ENCODE measurements around the gene HOTAIR. TPM values are rescaled to one million over a fixed set of nuclear protein-coding genes. Genes with fewer than 3 reads are reported as not detected.

The HOTAIR gene
- total RNA-seq, 2 experiments from 2014 or later, result not detected

DNA sequence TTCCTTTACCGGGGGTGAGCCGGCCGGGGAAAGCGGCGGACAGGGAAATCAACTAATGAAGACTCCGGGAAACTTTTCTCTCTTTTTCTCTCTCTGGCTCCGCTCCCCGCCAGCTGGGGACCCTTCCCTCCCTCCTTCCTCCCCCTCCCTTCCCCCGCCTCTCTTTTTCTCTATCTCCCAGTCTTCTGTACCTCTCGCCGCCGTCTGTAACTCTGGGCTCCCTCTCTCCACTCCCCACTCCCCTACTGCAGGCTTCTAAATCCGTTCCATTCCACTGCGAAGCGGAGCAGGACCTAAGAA, 8.7 kb downstream of the HOTAIR start:
- no peak for ATAC-seq (ENCODE audit: low read depth)
- no peak for DNase-seq
- peaks cover 2% of the 10 kb centered on the region for H3K36me3 Mint-ChIP-seq
- peak overlapping the region; percentile 29 for H3K4me3 Mint-ChIP-seq
- POLR2A ChIA-PET, result no interaction called here
- peak overlapping the region; percentile 55 for H3K27ac Mint-ChIP-seq
- H3K9me3 Mint-ChIP-seq, result no peaks in the 10 kb centered on the region
- H3K27me3 Mint-ChIP-seq, result peaks cover 94% of the 10 kb centered on the region
- H3K4me1 Mint-ChIP-seq, result peaks cover 14% of the 10 kb centered on the region

DNA sequence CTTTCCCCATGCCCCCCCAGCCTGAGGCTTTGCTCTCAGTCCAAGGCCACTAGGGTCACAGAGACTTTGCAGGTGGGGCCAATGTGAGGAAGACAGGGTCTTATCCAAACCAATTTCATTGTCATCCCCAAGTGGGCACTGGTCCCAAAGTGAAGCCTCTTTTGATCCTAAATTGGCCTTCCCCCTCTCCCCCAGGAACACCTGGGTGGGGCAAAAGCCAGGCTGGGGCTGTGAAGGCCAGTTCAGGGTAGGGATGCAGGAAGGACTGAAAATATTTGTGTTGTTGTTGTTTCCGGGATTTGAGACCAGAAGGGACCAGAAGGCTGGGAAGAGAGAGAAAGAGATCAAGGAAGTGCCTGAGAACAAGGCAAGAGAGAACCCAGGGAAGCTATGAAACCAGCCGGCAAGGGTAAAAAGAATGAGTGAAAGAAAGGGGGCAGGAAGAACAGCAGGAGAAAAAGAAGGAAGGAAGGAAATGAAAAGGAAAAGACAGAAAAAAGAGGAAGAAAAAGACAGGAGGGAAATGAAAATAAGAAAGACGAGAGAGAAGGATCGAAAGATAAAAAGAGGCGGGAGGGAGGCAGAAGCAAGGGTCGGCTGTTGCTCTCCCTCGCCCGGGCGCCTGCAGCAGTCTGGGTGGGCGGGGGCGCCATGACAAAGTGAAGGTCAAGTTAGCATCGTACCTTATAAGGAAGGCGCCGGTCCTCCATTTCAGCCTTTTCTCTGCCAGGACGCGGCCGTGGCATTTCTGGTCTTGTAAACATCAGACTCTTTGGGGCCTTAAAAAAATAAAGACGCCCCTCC, 9.3 kb downstream of the HOTAIR start:
- ATAC-seq (ENCODE audit: low read depth), result no peak
- Mint-ChIP-seq H3K9me3 (no peaks in the 10 kb centered on the region), H3K27ac (no peak overlapping the region), H3K27me3 (peaks cover 92% of the 10 kb centered on the region), H3K4me3 (peak overlapping the region; percentile 11), H3K4me1 (peaks cover 14% of the 10 kb centered on the region), H3K36me3 (peaks cover 2% of the 10 kb centered on the region)
- POLR2A ChIA-PET, result interaction anchor here (0.7 kb wide), 1 partner anchor 89 kb away, joined by 3 read pairs; no protein-coding TSS in a partner anchor
- DNase-seq, result no peak

DNA sequence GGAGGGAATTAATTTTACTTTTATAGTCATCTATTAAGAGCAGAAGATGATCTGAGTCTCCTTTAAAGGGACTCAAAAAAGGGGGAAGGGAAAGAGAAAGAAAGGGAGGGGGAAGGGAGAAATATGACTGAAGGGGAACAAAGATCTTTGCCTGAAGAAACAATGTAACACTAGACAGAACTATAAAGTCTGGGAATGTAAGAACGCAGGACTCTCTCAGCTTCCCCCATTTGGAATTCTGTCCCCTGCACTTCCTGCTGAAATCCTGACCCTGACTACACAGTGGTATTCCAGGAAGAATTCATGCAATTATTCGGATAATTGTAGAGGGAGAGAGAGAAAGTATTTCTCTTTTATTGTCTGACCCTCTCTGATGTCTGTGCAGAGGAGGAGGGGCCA, 10.4 kb downstream of the HOTAIR start:
- peaks cover 92% of the 10 kb centered on the region for H3K27me3 Mint-ChIP-seq
- ATAC-seq (ENCODE audit: low read depth) (no peak), DNase-seq (no peak)
- H3K27ac Mint-ChIP-seq, result no peak overlapping the region
- no peaks in the 10 kb centered on the region for H3K9me3 Mint-ChIP-seq
- peaks cover 2% of the 10 kb centered on the region for H3K36me3 Mint-ChIP-seq
- no peak overlapping the region for H3K4me3 Mint-ChIP-seq
- H3K4me1 Mint-ChIP-seq, result peaks cover 14% of the 10 kb centered on the region
- POLR2A ChIA-PET, result no interaction called here

DNA sequence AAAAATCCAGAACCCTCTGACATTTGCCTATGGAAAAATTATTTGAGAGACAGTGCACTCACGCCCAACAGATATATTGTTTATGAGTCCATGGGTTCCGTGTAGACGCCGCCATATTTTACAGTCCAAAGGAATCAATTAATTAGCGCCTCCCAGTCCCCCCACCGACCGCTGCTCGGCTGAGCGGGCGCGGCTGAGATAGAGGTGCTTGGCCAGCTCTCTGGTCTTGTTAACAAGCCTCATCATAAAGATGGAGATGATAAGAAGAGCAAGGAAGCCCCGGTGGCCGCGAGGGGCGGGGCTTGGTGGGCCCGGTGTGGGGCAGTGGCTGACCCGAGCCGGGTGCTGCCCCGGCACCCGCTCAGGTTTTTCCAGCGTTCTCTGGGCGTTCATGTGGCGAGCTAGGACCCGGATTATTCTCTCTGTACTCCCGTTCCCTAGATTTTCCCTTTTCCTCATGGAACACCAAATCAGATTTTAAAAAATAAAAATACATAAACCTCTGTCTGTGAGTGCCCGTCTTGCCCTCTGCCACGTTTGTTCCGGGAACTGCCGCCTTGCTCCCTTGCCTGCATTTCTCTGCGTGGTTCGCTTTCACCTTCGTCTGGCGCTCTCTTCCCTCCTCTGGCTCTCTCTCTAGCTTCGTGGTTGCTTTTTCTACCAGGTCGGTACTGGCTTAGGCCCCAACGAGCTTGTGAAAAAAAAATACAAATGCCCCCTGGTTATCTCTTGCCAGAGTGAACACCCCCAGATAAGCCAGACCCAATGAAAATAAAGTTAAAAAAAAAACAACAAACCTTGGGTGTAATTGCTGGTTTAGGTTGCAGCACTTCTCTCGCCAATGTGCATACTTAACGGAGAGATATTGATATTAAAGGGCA, 11.1 kb downstream of the HOTAIR start:
- no peaks in the 10 kb centered on the region for H3K9me3 Mint-ChIP-seq
- H3K36me3 Mint-ChIP-seq, result peaks cover 2% of the 10 kb centered on the region
- no peak overlapping the region for H3K4me3 Mint-ChIP-seq
- H3K4me1 Mint-ChIP-seq, result peaks cover 14% of the 10 kb centered on the region
- DNase-seq (no peak), ATAC-seq (ENCODE audit: low read depth) (no peak)
- POLR2A ChIA-PET, result no interaction called here
- no peak overlapping the region for H3K27ac Mint-ChIP-seq
- H3K27me3 Mint-ChIP-seq, result peaks cover 91% of the 10 kb centered on the region

DNA sequence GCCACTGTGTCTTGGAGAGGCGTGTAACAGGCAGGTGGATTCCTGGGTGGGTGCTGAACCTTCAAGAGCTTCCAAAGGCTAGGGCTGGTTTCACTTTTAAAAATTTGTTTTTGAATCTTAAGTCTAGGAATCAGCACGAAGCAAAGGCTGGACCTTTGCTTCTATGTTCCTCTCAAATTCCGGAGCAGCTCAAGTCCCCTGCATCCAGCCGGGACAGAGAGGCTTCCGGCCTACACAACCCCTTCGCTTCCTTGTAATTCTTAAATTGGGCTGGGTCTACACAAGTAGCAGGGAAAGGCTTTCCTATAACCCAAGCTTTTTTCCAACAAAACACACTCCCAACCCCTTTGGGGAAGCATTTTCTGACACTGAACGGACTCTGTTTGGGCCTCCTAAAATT, 11.7 kb downstream of the HOTAIR start:
- peaks cover 14% of the 10 kb centered on the region for H3K4me1 Mint-ChIP-seq
- H3K36me3 Mint-ChIP-seq, result peaks cover 2% of the 10 kb centered on the region
- no peaks in the 10 kb centered on the region for H3K9me3 Mint-ChIP-seq
- H3K27me3 Mint-ChIP-seq, result peaks cover 91% of the 10 kb centered on the region
- H3K27ac Mint-ChIP-seq, result no peak overlapping the region
- DNase-seq (no peak), ATAC-seq (ENCODE audit: low read depth) (no peak)
- POLR2A ChIA-PET, result interaction anchor here (0.6 kb wide), 1 partner anchor 69 kb away, joined by 4 read pairs; no protein-coding TSS in a partner anchor
- no peak overlapping the region for H3K4me3 Mint-ChIP-seq

DNA sequence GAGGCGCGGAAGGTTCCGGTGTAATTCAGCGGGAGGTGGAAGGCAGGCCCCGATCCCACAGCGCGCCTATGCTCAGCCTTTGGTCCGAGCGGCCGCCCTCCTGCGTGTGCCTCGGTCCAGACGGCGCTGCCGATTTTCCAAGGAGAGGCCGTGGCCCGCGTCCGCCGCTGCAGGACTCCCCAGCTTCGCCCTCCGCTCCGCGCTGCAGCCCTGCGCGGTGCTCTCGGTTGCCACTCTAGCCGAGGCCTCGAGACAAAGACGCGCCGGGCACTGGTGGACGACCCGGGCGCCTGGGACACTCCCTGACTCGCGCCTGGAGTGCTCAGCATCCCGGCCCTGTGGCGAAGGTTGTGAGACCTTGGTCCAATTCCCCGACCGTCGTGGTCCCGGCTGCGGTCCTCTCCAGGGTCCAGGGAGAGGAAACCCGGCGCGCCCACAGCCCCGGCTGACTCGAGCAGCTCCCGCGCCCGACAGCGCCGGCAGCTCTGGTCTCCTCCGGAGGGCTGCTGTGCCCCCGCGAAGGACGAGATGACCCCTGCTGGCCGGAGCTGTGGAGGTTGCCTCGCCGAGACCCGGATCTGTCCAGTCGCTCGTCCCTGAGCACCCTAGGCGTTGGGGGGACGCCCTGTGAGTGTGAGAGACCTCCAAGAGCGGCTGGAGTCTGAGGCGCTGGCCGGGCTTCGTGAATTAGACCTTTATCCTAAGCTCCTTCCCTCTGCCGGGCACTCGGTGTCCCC, 13.6 kb downstream of the HOTAIR start:
- Mint-ChIP-seq H3K4me1 (peaks cover 8% of the 10 kb centered on the region), H3K4me3 (no peak overlapping the region), H3K9me3 (no peaks in the 10 kb centered on the region), H3K36me3 (peaks cover 2% of the 10 kb centered on the region), H3K27me3 (peaks cover 91% of the 10 kb centered on the region), H3K27ac (no peak overlapping the region)
- POLR2A ChIA-PET, result no interaction called here
- ATAC-seq (ENCODE audit: low read depth) (no peak), DNase-seq (peak; percentile 42)

DNA sequence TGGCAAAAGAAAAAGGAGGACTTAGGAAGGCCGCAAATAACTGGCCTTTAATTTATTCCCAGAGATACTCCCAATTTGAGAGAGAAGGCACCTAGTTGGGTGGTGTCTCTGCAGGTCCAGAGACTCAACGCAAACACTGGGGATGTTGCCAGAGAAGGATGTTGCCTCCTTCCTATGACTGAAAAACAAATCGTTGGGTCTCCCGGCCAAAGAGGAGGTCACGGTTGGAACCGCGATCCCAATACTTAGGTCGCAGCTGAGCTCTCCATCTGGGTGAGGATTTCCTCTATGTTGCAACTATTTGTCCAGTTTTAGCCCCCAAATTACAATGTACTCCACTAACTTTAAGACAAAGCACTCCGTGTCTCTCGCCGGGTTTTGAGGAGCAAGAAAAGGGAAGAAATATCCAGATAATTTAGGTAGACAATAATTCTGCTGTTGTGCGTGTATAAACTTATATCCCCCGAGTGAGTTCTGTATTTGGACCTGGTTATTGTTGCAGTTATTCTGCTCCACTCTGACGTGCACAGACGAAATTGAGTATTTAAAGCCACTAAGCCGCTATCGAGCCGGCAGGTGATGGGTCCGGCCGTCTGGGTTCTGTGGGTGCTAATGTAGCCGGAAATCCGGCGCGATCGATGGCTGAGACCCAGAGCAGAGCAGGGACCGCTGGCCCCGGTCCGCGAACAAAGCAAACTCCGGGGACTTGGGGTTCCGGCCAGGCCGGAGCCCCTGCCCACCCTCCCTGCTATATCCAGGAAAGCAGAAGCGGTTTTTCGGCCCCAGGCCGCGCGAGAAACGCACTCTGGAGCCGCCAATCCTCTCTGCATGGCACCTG, 14.3 kb downstream of the HOTAIR start:
- Mint-ChIP-seq H3K27ac (peak overlapping the region; percentile 20), H3K27me3 (peaks cover 91% of the 10 kb centered on the region), H3K4me1 (peaks cover 7% of the 10 kb centered on the region), H3K4me3 (peak overlapping the region; percentile 4), H3K36me3 (no peaks in the 10 kb centered on the region), H3K9me3 (no peaks in the 10 kb centered on the region)
- DNase-seq (no peak), ATAC-seq (ENCODE audit: low read depth) (no peak)
- POLR2A ChIA-PET, result no interaction called here

DNA sequence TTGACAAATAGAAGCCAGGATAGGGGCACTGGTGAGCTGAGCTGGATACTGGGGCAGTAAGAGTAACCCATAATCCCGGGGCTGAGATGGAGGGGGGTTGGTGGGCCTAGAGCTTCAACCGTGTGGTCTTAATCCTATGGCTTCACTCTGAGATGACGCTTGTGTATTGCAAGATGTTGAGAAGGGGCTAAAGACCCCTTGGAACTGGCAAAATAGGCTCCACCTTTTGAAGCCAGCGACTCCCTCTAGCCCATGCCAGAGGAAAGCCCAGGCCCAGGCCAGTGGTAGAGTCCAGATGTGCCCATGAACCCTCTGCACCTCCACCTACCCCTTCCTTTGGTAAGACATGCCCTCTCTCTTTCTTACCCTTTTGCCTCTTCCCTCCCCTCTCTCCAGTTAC, 15.4 kb downstream of the HOTAIR start:
- H3K4me1 Mint-ChIP-seq, result peaks cover 3% of the 10 kb centered on the region
- DNase-seq, result no peak
- no peak overlapping the region for H3K4me3 Mint-ChIP-seq
- no peak for ATAC-seq (ENCODE audit: low read depth)
- no peaks in the 10 kb centered on the region for H3K36me3 Mint-ChIP-seq
- no peaks in the 10 kb centered on the region for H3K9me3 Mint-ChIP-seq
- POLR2A ChIA-PET, result no interaction called here
- peaks cover 87% of the 10 kb centered on the region for H3K27me3 Mint-ChIP-seq
- no peak overlapping the region for H3K27ac Mint-ChIP-seq

DNA sequence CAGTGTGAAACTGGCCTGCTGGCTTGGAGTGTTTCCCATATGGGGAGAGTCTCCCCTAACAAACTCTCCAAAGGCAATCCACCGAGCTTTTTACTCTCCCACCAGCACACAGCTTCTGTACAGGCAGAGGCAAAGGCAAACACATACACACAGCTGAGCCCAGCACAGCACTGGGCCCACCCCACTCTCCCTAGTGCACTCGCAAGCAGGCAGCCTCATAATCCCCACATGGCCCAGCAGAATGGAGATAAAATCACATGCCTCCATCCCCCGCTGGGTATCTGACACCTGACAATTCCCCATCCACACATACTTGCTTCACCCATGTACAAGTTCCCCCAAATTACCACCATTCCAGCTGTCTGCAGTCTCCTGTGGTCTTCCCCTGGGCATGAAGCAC, 16.6 kb downstream of the HOTAIR start:
- Mint-ChIP-seq H3K4me1 (peaks cover 5% of the 10 kb centered on the region), H3K9me3 (no peaks in the 10 kb centered on the region), H3K27ac (no peak overlapping the region), H3K4me3 (no peak overlapping the region), H3K27me3 (peaks cover 88% of the 10 kb centered on the region), H3K36me3 (no peaks in the 10 kb centered on the region)
- POLR2A ChIA-PET, result no interaction called here
- DNase-seq (no peak), ATAC-seq (ENCODE audit: low read depth) (no peak)

DNA sequence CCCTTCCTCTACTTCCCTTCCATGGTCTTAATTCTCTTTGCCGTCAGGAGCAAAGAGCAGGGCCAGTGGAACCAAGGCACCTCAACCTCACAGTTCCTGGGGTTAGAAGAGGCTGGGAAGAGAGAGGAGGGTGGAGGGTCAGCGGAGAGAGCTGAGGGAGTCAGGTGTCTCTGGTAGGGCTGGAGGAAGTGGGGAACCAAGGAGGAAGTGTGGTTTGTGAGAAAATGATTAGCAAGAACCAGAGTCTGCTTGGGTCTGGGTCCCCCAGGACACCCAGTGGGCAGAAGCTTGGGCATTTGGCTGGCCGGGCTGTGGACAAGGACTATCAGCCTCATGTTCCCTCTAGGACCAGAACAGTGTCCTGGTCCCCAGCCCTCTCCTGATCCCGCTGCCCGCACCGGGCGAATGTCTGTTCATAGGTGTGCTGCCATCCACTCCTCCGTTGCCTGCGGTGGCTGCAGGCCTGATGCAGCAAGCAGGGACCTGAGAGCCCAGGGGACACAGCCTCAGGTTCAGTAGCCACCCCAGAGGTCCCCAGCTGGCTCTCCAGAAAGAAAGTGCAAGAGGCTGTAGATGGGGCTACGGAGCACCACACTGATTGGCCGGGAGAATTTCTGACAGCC, 17.7 kb downstream of the HOTAIR start:
- Mint-ChIP-seq H3K4me3 (no peak overlapping the region), H3K36me3 (no peaks in the 10 kb centered on the region), H3K27ac (peak overlapping the region; percentile 35), H3K9me3 (no peaks in the 10 kb centered on the region), H3K4me1 (peaks cover 5% of the 10 kb centered on the region), H3K27me3 (peaks cover 90% of the 10 kb centered on the region)
- DNase-seq, result no peak
- ATAC-seq (ENCODE audit: low read depth), result no peak
- POLR2A ChIA-PET, result no interaction called here

DNA sequence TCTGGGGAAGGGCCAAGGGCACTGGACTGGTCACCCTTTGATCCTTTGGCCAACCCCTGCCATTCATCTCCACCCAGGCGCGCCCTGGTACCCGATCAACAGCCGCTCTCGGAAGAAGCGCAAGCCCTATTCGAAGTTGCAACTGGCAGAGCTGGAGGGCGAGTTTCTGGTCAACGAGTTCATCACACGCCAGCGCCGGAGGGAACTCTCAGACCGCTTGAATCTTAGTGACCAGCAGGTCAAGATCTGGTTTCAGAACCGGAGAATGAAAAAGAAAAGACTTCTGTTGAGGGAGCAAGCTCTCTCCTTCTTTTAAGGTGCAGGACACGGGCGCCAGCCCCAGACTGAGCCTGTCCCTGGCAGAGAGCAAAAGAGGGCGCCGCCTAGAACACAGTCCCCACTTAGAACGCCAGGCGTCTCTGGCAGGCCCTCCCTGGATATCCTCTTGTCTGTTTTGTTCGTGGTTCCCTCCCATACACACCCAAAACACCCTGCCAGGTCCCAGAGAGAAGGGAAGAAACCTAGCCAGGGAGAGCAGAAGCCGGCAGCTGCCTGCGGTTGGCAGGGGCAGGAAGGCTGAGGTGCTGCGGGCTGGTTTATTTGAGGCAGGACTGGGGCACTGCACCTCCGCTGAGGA, 18.4 kb downstream of the HOTAIR start:
- H3K36me3 Mint-ChIP-seq, result no peaks in the 10 kb centered on the region
- peaks cover 90% of the 10 kb centered on the region for H3K27me3 Mint-ChIP-seq
- H3K27ac Mint-ChIP-seq, result peak overlapping the region; percentile 55
- peaks cover 5% of the 10 kb centered on the region for H3K4me1 Mint-ChIP-seq
- POLR2A ChIA-PET, result no interaction called here
- no peak for ATAC-seq (ENCODE audit: low read depth)
- H3K4me3 Mint-ChIP-seq, result peak overlapping the region; percentile 8
- DNase-seq, result peak; percentile 27
- no peaks in the 10 kb centered on the region for H3K9me3 Mint-ChIP-seq

DNA sequence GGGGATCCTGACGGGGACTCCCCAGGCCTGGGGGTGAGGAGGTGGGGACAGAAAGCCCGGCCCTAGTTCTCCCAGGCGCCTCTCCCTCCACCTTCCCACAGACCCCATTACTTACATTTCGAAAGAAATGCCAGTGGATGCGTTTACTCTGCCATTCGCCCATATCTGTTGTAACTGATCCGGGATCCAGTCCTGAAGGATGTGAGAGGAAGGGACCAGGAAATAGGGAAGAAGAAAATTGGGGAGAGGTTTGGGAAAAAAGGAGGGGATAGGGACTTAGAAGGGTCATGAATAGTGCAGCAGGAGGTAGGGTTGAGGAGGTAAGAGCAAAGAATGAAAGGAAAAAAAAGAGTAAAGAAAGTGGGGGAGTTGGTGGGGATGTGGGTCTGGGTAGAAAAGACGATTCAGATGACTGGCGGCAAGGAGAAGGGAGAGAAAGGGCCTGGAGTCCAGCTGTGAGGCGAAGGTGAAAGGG, 18.9 kb downstream of the HOTAIR start:
- POLR2A ChIA-PET, result no interaction called here
- ATAC-seq (ENCODE audit: low read depth) (no peak), DNase-seq (no peak)
- Mint-ChIP-seq H3K4me3 (peak overlapping the region; percentile 8), H3K27ac (peak overlapping the region; percentile 55), H3K27me3 (peaks cover 95% of the 10 kb centered on the region), H3K9me3 (no peaks in the 10 kb centered on the region), H3K4me1 (peaks cover 5% of the 10 kb centered on the region), H3K36me3 (no peaks in the 10 kb centered on the region)
